Testis (tissue), 2 donors: Measurements from ENCODE around the gene ARHGAP26.

Experiments
- CTCF ChIP-seq, 3 experiments: fragments of 450-650 bp in 2 of 3; fragments of 200-600 bp in 1 of 3; sonication (generic) in 1 of 3; IDR thresholded peaks; one replicate each; pipeline ENCODE4 v1.5.1; 2016 to 2019; ENCODE audit warnings: antibody characterized with exemption in 3 of 3, mild to moderate bottlenecking in 2 of 3, moderate library complexity in 1 of 3
- POLR2A ChIP-seq: fragments of 450-650 bp; IDR thresholded peaks from one replicate; pipeline ENCODE4 v1.6.1; 2017; ENCODE audit warnings: antibody characterized with exemption, mild to moderate bottlenecking, moderate library complexity

- TF ChIP-seq CTCF (IDR thresholded peaks at IDR 0.05) (no peak), POLR2A (no peak)
These were observed 291.2 kb downstream of the ARHGAP26 start for GRCh38 chr5:143061161-143061945.
